H1 (cell line): Measurements from ENCODE around the gene TPSG1. TPM values are rescaled to one million over a fixed set of nuclear protein-coding genes. Genes with fewer than 3 reads are reported as not detected.

ENCODE experiments used
- CTCF ChIA-PET: fragments of 300-600 bp; sonication (Branson Sonifier 250); formaldehyde crosslinking; loops from one replicate; lab custom pipeline; 2021; ENCODE audit not compliant: partially characterized antibody; lab: Charles Lee
- POLR2A ChIA-PET: fragments of 300-600 bp; sonication (Branson Sonifier 250); formaldehyde crosslinking; loops from one replicate; lab custom pipeline; 2021; ENCODE audit warnings: inconsistent platforms; ENCODE audit not compliant: partially characterized antibody; lab: Charles Lee
- DNase-seq, 2 experiments: peaks; one replicate each; pipeline versions ENCODE4 v3.0.0 to v3.0.0-alpha.2; 2010 to 2022; ENCODE audit warnings: low spot score in 2 of 2, low read depth in 1 of 2, mixed read lengths in 1 of 2
- FAIRE-seq: peaks from 2 replicates; lab custom pipeline; 2011; peaks lifted over from hg19 to GRCh38; lab: Jason Lieb, UNC
- H2AFZ ChIP-seq: 2 replicates; pipeline ENCODE4 v1.8.1; 2012; ENCODE audit warnings: low read length, inconsistent platforms
- H2AK5ac ChIP-seq: 2 replicates; pipeline ENCODE4 v1.6.1; 2013; ENCODE audit warnings: low read depth, low read length
- H2BK120ac ChIP-seq: replicated peaks from 2 replicates; pipeline ENCODE3; 2013; ENCODE audit warnings: low read depth, low read length, inconsistent platforms
- H2BK12ac ChIP-seq: 2 replicates; pipeline ENCODE4 v1.6.1; 2013; ENCODE audit warnings: low read depth, low read length
- H2BK15ac ChIP-seq: 2 replicates; pipeline ENCODE4 v1.6.1; 2013; ENCODE audit warnings: low read length
- H2BK20ac ChIP-seq: 2 replicates; pipeline ENCODE4 v1.6.1; 2013; ENCODE audit warnings: low read length
- H2BK5ac ChIP-seq: 2 replicates; pipeline ENCODE4 v1.6.1; 2013; ENCODE audit warnings: low read depth, low read length
- H3K14ac ChIP-seq: 2 replicates; pipeline ENCODE4 v1.6.1; 2013; ENCODE audit warnings: inconsistent platforms; ENCODE audit not compliant: insufficient read length
- H3K18ac ChIP-seq: 2 replicates; pipeline ENCODE4 v1.6.1; 2013; ENCODE audit warnings: low read length; ENCODE audit errors: extremely low read depth
- H3K23ac ChIP-seq: 2 replicates; pipeline ENCODE4 v1.6.1; 2013; ENCODE audit warnings: inconsistent platforms; ENCODE audit not compliant: insufficient read length
- H3K23me2 ChIP-seq: 2 replicates; pipeline ENCODE4 v1.6.1; 2013; ENCODE audit warnings: low read depth, low read length
- H3K27ac ChIP-seq: 2 replicates; pipeline ENCODE4 v1.6.1; 2011; ENCODE audit warnings: low read depth, low read length, inconsistent platforms
- H3K27me3 ChIP-seq, 4 experiments: replicated peaks in 1 of 4; 1 replicate in 1 of 4; 2 replicates in 3 of 4; pipeline versions ENCODE4 v1.6.1 to v1.8.1; 2011 to 2013; ENCODE audit warnings: low read length in 3 of 4, mild to moderate bottlenecking in 3 of 4, inconsistent platforms in 2 of 4, mixed read lengths in 2 of 4, moderate library complexity in 1 of 4; ENCODE audit not compliant: control insufficient read depth in 3 of 4, insufficient read depth in 3 of 4; ENCODE audit errors: extremely low read depth in 1 of 4
- H3K36me3 ChIP-seq, 4 experiments: 2 replicates each; pipeline versions ENCODE4 v1.6.1 to v1.8.1; 2011 to 2013; ENCODE audit warnings: mild to moderate bottlenecking in 4 of 4, low read length in 3 of 4, moderate library complexity in 2 of 4, control low read depth in 1 of 4, inconsistent platforms in 1 of 4; ENCODE audit not compliant: insufficient read depth in 4 of 4, control insufficient read depth in 2 of 4
- H3K4ac ChIP-seq: replicated peaks from 2 replicates; pipeline ENCODE3; 2013; ENCODE audit warnings: low read length, low read depth, mixed read lengths, inconsistent platforms; ENCODE audit not compliant: insufficient read length
- H3K4me1 ChIP-seq, 4 experiments: replicated peaks in 1 of 4; 1 replicate in 1 of 4; 2 replicates in 3 of 4; pipeline versions ENCODE4 v1.6.1 to v1.8.1; 2011 to 2013; ENCODE audit warnings: low read length in 3 of 4, inconsistent platforms in 2 of 4, mixed read lengths in 1 of 4; ENCODE audit not compliant: insufficient read depth in 4 of 4, control insufficient read depth in 3 of 4
- H3K4me2 ChIP-seq, 2 experiments: 2 replicates each; pipeline versions ENCODE4 v1.6.1 to v1.8.1; 2011 to 2013; ENCODE audit warnings: low read depth in 2 of 2, low read length in 2 of 2, control low read depth in 1 of 2, inconsistent platforms in 1 of 2, mild to moderate bottlenecking in 1 of 2; ENCODE audit not compliant: insufficient read depth in 1 of 2
- H3K4me3 ChIP-seq, 4 experiments: fragments of 200-600, 300-600 bp in 1 of 4; sonication (generic), shearing (Covaris generic), sonication (Bioruptor Twin) in 1 of 4; 2 replicates each; pipeline versions ENCODE4 v1.5.1 to v1.8.1; 2011 to 2016; ENCODE audit warnings: low read length in 4 of 4, low read depth in 3 of 4, control low read depth in 2 of 4, inconsistent platforms in 2 of 4, mild to moderate bottlenecking in 2 of 4, mixed read lengths in 1 of 4, moderate library complexity in 1 of 4; ENCODE audit not compliant: insufficient read depth in 2 of 4; ENCODE audit errors: extremely low read depth in 1 of 4
- H3K56ac ChIP-seq: replicated peaks from 2 replicates; pipeline ENCODE3; 2013; ENCODE audit warnings: low read depth, mild to moderate bottlenecking, mixed read lengths, low read length, inconsistent platforms; ENCODE audit not compliant: insufficient read length
- H3K79me1 ChIP-seq: 2 replicates; pipeline ENCODE4 v1.6.1; 2013; ENCODE audit warnings: low read depth, low read length, control low read depth
- H3K79me2 ChIP-seq, 2 experiments: 2 replicates each; pipeline versions ENCODE4 v1.6.1 to v1.8.1; 2012 to 2013; ENCODE audit warnings: low read length in 2 of 2, mild to moderate bottlenecking in 2 of 2, inconsistent platforms in 1 of 2; ENCODE audit not compliant: insufficient read depth in 2 of 2, control insufficient read depth in 1 of 2
- H3K9ac ChIP-seq, 4 experiments: replicated peaks in 1 of 4; 1 replicate in 1 of 4; 2 replicates in 3 of 4; pipeline versions ENCODE4 v1.6.1 to v1.8.1; 2011 to 2013; ENCODE audit warnings: low read depth in 3 of 4, low read length in 3 of 4, control low read depth in 2 of 4, mild to moderate bottlenecking in 2 of 4, moderate library complexity in 2 of 4, inconsistent platforms in 1 of 4; ENCODE audit errors: extremely low read depth in 1 of 4
- H3K9me3 ChIP-seq, 2 experiments: 2 replicates each; pipeline versions ENCODE4 v1.6.1 to v1.8.1; 2012 to 2013; ENCODE audit warnings: mild to moderate bottlenecking in 2 of 2, moderate library complexity in 2 of 2, control low read depth in 1 of 2, inconsistent platforms in 1 of 2, low read depth in 1 of 2, low read length in 1 of 2, mixed read lengths in 1 of 2; ENCODE audit not compliant: insufficient read depth in 2 of 2
- H4K20me1 ChIP-seq, 2 experiments: replicated peaks in 1 of 2; 2 replicates each; pipeline versions ENCODE3 to v1.8.1; 2011 to 2013; ENCODE audit warnings: inconsistent platforms in 2 of 2, low read length in 2 of 2, mild to moderate bottlenecking in 1 of 2; ENCODE audit not compliant: insufficient read depth in 2 of 2, control insufficient read depth in 1 of 2
- H4K5ac ChIP-seq: 2 replicates; pipeline ENCODE4 v1.6.1; 2013; ENCODE audit warnings: low read length, low read depth, mixed read lengths, inconsistent platforms; ENCODE audit not compliant: insufficient read length
- H4K8ac ChIP-seq: 2 replicates; pipeline ENCODE4 v1.8.0; 2013; ENCODE audit warnings: mild to moderate bottlenecking, moderate library complexity, low read length, inconsistent platforms; ENCODE audit not compliant: insufficient read depth; ENCODE audit errors: extremely low read depth
- H4K91ac ChIP-seq: replicated peaks from 2 replicates; pipeline ENCODE3; 2013; ENCODE audit warnings: low read length, mixed read lengths, inconsistent platforms; ENCODE audit not compliant: insufficient read length
- CTBP2 ChIP-seq: IDR thresholded peaks from 2 replicates; pipeline ENCODE4 v1.7.0; 2011; ENCODE audit warnings: borderline replicate concordance, mild to moderate bottlenecking, moderate library complexity, mixed read lengths, low read length; ENCODE audit not compliant: insufficient read depth, insufficient read length
- WGBS, 2 experiments: shearing (Covaris generic) in 1 of 2; methylation state at CpG; one replicate each; pipeline versions ENCODE4 v1.1.6 to v1.1.7; 2013 to 2015; ENCODE audit warnings: low lambda C conversion rate in 2 of 2, mixed read lengths in 2 of 2, inconsistent platforms in 1 of 2, low coverage in 1 of 2, missing lambda C conversion rate in 1 of 2; ENCODE audit not compliant: insufficient replicate concordance in 2 of 2, insufficient coverage in 1 of 2, insufficient read length in 1 of 2; ENCODE audit errors: extremely low coverage in 1 of 2, missing lambda C conversion rate in 1 of 2; 5-methylcytosine and 5-hydroxymethylcytosine counted together
- polyA plus RNA-seq, 7 experiments: library from polyadenylated mRNA; depleted of rRNA in 3 of 7; stranded (reverse) in 5 of 7; unstranded in 2 of 7; fragments of >200 nt in 5 of 7; fragments of 200-250 nt in 2 of 7; gene quantifications; 1 replicate in 5 of 7; 2 replicates in 1 of 7; 4 replicates in 1 of 7; pipeline versions ENCODE4 v1.2.1 to v1.2.3, GENCODE V29; 2011 to 2013; ENCODE audit warnings: missing spikeins in 2 of 7, mixed read lengths in 2 of 7
- total RNA-seq: library from RNA; stranded (reverse); fragmentation: NEBNext Ultra II Directional; extraction: Animal tissue kit (Norgen Biotek cat#: 25700); gene quantifications from 2 replicates; pipeline ENCODE4 v1.2.1, GENCODE V29; 2021

TPSG1 gene
- total and polyA plus RNA-seq, 2 of the 8 experiments (the other 6 are each of a cell fraction or from before 2014, with no cell fraction given): not detected

- H4K91ac ChIP-seq: no peak overlapping the region
- WGBS, 2 experiments: 78% methylated on average over 7 of the region's 19 CpGs; no CpG with 5 or more reads in 1 of the 2 experiments
Observed at GRCh38 chr16:1199347-1200013, 25.6 kb downstream of the TPSG1 start.

More at GRCh38 chr16:1199347-1200013, 25.6 kb downstream of the TPSG1 start:
- Histone ChIP-seq H2BK12ac (no peak overlapping the region), H3K79me1 (no peaks in the 10 kb centered on the region; the same call in 1 of the 2 replicates), H4K8ac (no peak overlapping the region), H2BK120ac (no peak overlapping the region), H2BK15ac (no peak overlapping the region), H3K36me3 (peaks cover 0 to 20% (median 3%) of the 10 kb centered on the region in 4 experiments; a peak in 4 of 8 replicates), H3K18ac (no peak overlapping the region), H3K27me3 (no peaks in the 10 kb centered on the region), H3K9ac (no peak overlapping the region), H2BK20ac (no peak overlapping the region), H3K56ac (no peak overlapping the region), H3K27ac (no peak overlapping the region), H3K4me3 (no peak overlapping the region), H2AK5ac (no peak overlapping the region), H3K79me2 (no peaks in the 10 kb centered on the region), H3K9me3 (no peaks in the 10 kb centered on the region), H2AFZ (no peak overlapping the region), H4K5ac (no peak overlapping the region), H3K4ac (no peak overlapping the region), H3K23ac (no peak overlapping the region), H3K23me2 (no peaks in the 10 kb centered on the region), H3K4me1 (peaks cover 0 to 4% (median 1%) of the 10 kb centered on the region in 4 experiments; a peak in 3 of 7 replicates), H3K4me2 (no peak overlapping the region), H4K20me1 (peaks cover 2 to 27% of the 10 kb centered on the region in 2 experiments), H3K14ac (no peak overlapping the region), H2BK5ac (peak overlapping the region; percentile 56)
- DNase-seq (no peak), FAIRE-seq (no peak)
- CTCF ChIA-PET: no interaction called here
- POLR2A ChIA-PET: no interaction called here
- no peak for TF ChIP-seq CTBP2
